Right lobe of liver (tissue), 6 donors: ENCODE measurements around the gene ZDHHC14. TPM values are rescaled to one million over a fixed set of nuclear protein-coding genes. Genes with fewer than 3 reads are reported as not detected.

Experiments used
- ATAC-seq, 4 donors: fragments of 200-7000 bp; cut with Tn5 transposase; one replicate each; pipeline ENCODE4 v1.9.1; 2020; ENCODE audit warnings: mild to moderate bottlenecking in 4 of 4, moderate library complexity in 4 of 4
- DNase-seq, 3 donors: peaks; one replicate each; pipeline ENCODE4 v3.0.0-alpha.2; 2020
- H3K27ac ChIP-seq, 3 donors: fragments of 200-600 bp; one replicate each; pipeline ENCODE4 v1.8.0; 2022
- H3K27me3 ChIP-seq, 2 donors: fragments of 200-600 bp; one replicate each; pipeline ENCODE4 v1.8.0; 2022
- H3K36me3 ChIP-seq, 4 donors: fragments of 200-600 bp; sonication (generic) in 1 of 4; one replicate each; pipeline versions ENCODE4 v1.5.1 to v1.8.0; 2017 to 2022; ENCODE audit warnings: control low read depth in 1 of 4
- H3K4me1 ChIP-seq, 4 donors: fragments of 200-600 bp; sonication (generic) in 1 of 4; one replicate each; pipeline versions ENCODE4 v1.5.1 to v1.8.0; 2017 to 2022; ENCODE audit warnings: control low read depth in 1 of 4
- H3K4me3 ChIP-seq, 3 donors: fragments of 200-600 bp; one replicate each; pipeline ENCODE4 v1.8.0; 2022
- H3K9me3 ChIP-seq, 4 donors: fragments of 200-600 bp; sonication (generic) in 1 of 4; one replicate each; pipeline versions ENCODE4 v1.5.1 to v1.8.0; 2017 to 2022; ENCODE audit warnings: control low read depth in 1 of 4
- CTCF ChIP-seq, 4 donors: fragments of 200-600 bp in 3 of 4; fragments of 450-650 bp in 1 of 4; IDR thresholded peaks; one replicate each; pipeline versions ENCODE4 v1.5.1 to v1.8.0; 2016 to 2022; ENCODE audit warnings: antibody characterized with exemption in 4 of 4, mild to moderate bottlenecking in 2 of 4
- POLR2A ChIP-seq: fragments of 450-650 bp; IDR thresholded peaks from one replicate; pipeline ENCODE4 v1.6.1; 2017; ENCODE audit warnings: antibody characterized with exemption, mild to moderate bottlenecking
- WGBS: methylation state at CpG from one replicate; pipeline ENCODE4 v1.1.6; 2018; ENCODE audit warnings: low coverage, low lambda C conversion rate; ENCODE audit not compliant: insufficient coverage; ENCODE audit errors: missing lambda C conversion rate; 5-methylcytosine and 5-hydroxymethylcytosine counted together
- intact Hi-C, 2 donors: fragments of 100-400 bp; cut with DNase I; formaldehyde crosslinking; loops; one replicate each; pipeline versions ENCODE4 v1.11.2 to v1.14.1; 2022
- total RNA-seq, 6 experiments: library from RNA; depleted of rRNA in 2 of 6; stranded (reverse); fragments of >200 nt in 2 of 6; fragmentation: NEBNext Ultra II Directional in 3 of 6; extraction: Animal tissue kit (Norgen Biotek cat#: 25700) in 3 of 6; gene quantifications; one replicate each; pipeline versions ENCODE4 v1.1.0 to v1.2.4, GENCODE V29; 2016 to 2023
- donor health status: DM: no; HTN: yes; CAD: no.
- donor health status: DM: no; HTN: no; CAD: no.
- donor health status: DM: no; HTN: no; CAD: no.
- donor health status: DM: no; HTN: yes; CAD: no.
- donor health status: DM: no; HTN: yes; CAD: no.

Gene ZDHHC14
- total RNA-seq, 6 experiments from 2014 or later: 7.3 to 13.0 (median 10.3) TPM

GRCh38 chr6:157641837-157642236 is 260.8 kb downstream of the ZDHHC14 start:
- H3K9me3 ChIP-seq: no peaks in the 10 kb centered on the region
- H3K4me3 ChIP-seq: no peak overlapping the region
- TF ChIP-seq CTCF (IDR thresholded peaks at IDR 0.05) (no peak), POLR2A (no peak)
- H3K27me3 ChIP-seq: no peaks in the 10 kb centered on the region
- no peak overlapping the region for H3K27ac ChIP-seq
- H3K36me3 ChIP-seq: no peaks in the 10 kb centered on the region
- no peak for ATAC-seq
- no peak for DNase-seq
- WGBS: 95% methylated on average over 2 of the region's 2 CpGs
- H3K4me1 ChIP-seq: no peaks in the 10 kb centered on the region
- intact Hi-C loops: no loop called here

GRCh38 chr6:157642736-157643135 is 261.7 kb downstream of the ZDHHC14 start:
- Histone ChIP-seq H3K27ac (no peak overlapping the region), H3K4me3 (no peak overlapping the region), H3K9me3 (no peaks in the 10 kb centered on the region), H3K36me3 (peaks cover 0 to 3% (median 0%) of the 10 kb centered on the region in 4 donors), H3K4me1 (no peaks in the 10 kb centered on the region), H3K27me3 (no peaks in the 10 kb centered on the region)
- intact Hi-C loops: no loop called here
- ATAC-seq (no peak), DNase-seq (no peak)
- WGBS: no CpG with 5 or more reads among the region's 3 CpGs
- TF ChIP-seq POLR2A (no peak), CTCF (IDR thresholded peaks at IDR 0.05) (no peak)

- H3K9me3 ChIP-seq: no peaks in the 10 kb centered on the region
- no peak for ATAC-seq
- TF ChIP-seq CTCF (IDR thresholded peaks at IDR 0.05) (no peak), POLR2A (no peak)
- no peak overlapping the region for H3K27ac ChIP-seq
- H3K4me1 ChIP-seq: no peaks in the 10 kb centered on the region
- no peaks in the 10 kb centered on the region for H3K27me3 ChIP-seq
- WGBS: 99% methylated on average over 9 of the region's 13 CpGs
- intact Hi-C loops: no loop called here
- no peak overlapping the region for H3K4me3 ChIP-seq
- no peak for DNase-seq
- peaks cover 0 to 3% (median 0%) of the 10 kb centered on the region in 4 donors for H3K36me3 ChIP-seq
Observed at GRCh38 chr6:157644043-157644810, 263.2 kb downstream of the ZDHHC14 start.

- TF ChIP-seq CTCF (IDR thresholded peaks at IDR 0.05) (no peak), POLR2A (no peak)
- intact Hi-C loops: no loop called here
- Histone ChIP-seq H3K27me3 (no peaks in the 10 kb centered on the region), H3K36me3 (peaks cover 0 to 3% (median 0%) of the 10 kb centered on the region in 4 donors), H3K27ac (no peak overlapping the region), H3K9me3 (no peaks in the 10 kb centered on the region), H3K4me3 (no peak overlapping the region), H3K4me1 (no peaks in the 10 kb centered on the region)
- WGBS: 82% methylated on average over 6 of the region's 20 CpGs
- DNase-seq: no peak
- peak in 1 of 4 donors; percentile 9 for ATAC-seq
Observed at GRCh38 chr6:157645201-157645795, 264.3 kb downstream of the ZDHHC14 start.
